PFSK-1 (cell line): Measurements from ENCODE around the gene PTOV1.

ENCODE experiments used
- FOXP2 ChIP-seq: optimal IDR thresholded peaks from 2 replicates; pipeline ENCODE3; 2011; ENCODE audit warnings: borderline replicate concordance, control low read depth, inconsistent platforms; ENCODE audit not compliant: insufficient read depth; ENCODE audit errors: extremely low read length, extremely low read depth
- POLR2AphosphoS5 ChIP-seq: IDR thresholded peaks from 2 replicates; pipeline ENCODE4 v1.6.1; 2012; ENCODE audit warnings: low read depth, mild to moderate bottlenecking, control low read depth, low read length, moderate library complexity
- REST ChIP-seq, 2 experiments: IDR thresholded peaks; 2 replicates each; pipeline versions ENCODE4 v1.6.1 to v1.8.0; 2011 to 2012; ENCODE audit warnings: low read depth in 2 of 2, low read length in 2 of 2, control low read depth in 1 of 2, inconsistent platforms in 1 of 2, mild to moderate bottlenecking in 1 of 2, moderate library complexity in 1 of 2; ENCODE audit not compliant: insufficient read depth in 1 of 2
- SIN3A ChIP-seq: IDR thresholded peaks from 2 replicates; pipeline ENCODE4 v1.6.1; 2012; ENCODE audit warnings: mild to moderate bottlenecking, low read length, moderate library complexity, borderline replicate concordance; ENCODE audit not compliant: insufficient read depth
- TAF1 ChIP-seq: IDR thresholded peaks from 2 replicates; pipeline ENCODE4 v1.6.1; 2012; ENCODE audit warnings: low read length, control low read depth, borderline replicate concordance; ENCODE audit not compliant: insufficient read depth

The PTOV1 gene

DNA sequence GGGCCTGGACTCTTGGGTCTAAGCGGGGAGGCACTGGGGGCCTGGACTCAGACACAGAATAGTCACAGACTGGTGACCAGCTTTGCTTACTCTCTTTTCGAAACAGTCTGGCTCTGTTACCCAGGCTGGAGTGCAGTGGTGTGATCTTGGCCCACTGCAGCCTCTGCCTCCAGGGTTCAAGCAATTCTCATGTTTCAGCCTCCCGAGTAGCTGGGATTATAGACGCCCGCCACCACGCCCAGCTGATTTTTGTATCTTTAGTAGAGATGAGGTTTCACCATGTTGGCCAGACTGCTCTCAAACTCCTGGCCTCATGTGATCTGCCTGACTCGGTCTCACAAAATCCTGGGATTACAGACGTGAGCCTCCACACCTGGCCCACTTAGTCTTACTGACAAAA lies 21.8 kb upstream of the PTOV1 start:
- TF ChIP-seq TAF1 (no peak), REST (IDR thresholded peaks at IDR 0.05; ENCODE audit: insufficient read depth in 1 of 2, low read depth in 2 of 2, low read length in 2 of 2) (no peak), POLR2AphosphoS5 (no peak), FOXP2 (no peak), SIN3A (no peak)

- TF ChIP-seq POLR2AphosphoS5 (no peak), FOXP2 (no peak), REST (IDR thresholded peaks at IDR 0.05; ENCODE audit: insufficient read depth in 1 of 2, low read depth in 2 of 2, low read length in 2 of 2) (no peak), TAF1 (no peak), SIN3A (no peak)
These were observed 21.2 kb upstream of the PTOV1 start for GRCh38 chr19:49829721-49830120.

GRCh38 chr19:49830766-49831165 lies 20.2 kb upstream of the PTOV1 start:
- TF ChIP-seq REST (IDR thresholded peaks at IDR 0.05; ENCODE audit: insufficient read depth in 1 of 2, low read depth in 2 of 2, low read length in 2 of 2) (no peak), POLR2AphosphoS5 (no peak), TAF1 (no peak), SIN3A (no peak), FOXP2 (no peak)

DNA sequence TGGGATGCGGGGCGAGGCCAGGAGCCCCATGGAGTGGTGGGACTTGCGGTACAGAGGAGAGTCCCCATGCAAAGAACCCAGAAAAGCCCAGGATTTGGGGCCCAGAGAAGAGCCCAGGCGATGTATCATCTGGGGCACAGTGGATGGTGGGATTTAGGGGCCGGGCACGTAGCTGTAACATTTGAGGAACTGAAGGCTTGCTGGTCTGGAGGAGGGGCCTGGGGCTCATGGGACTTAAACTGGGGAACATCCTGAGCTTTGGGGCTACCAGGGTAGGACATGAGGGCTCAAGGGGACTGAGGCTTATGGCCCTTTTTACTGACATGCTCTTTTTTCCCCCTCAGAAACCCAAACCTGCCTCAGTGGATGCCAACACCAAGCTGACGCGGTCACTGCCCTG lies 19.4 kb upstream of the PTOV1 start:
- TF ChIP-seq FOXP2 (no peak), POLR2AphosphoS5 (no peak), TAF1 (no peak), SIN3A (no peak), REST (IDR thresholded peaks at IDR 0.05; ENCODE audit: insufficient read depth in 1 of 2, low read depth in 2 of 2, low read length in 2 of 2) (no peak)

- no peak for TF ChIP-seq POLR2AphosphoS5
- TF ChIP-seq SIN3A = no peak
- TF ChIP-seq TAF1 = no peak
These were observed 18.4 kb upstream of the PTOV1 start for GRCh38 chr19:49832556-49832955.
